MM.1S (cell line): ENCODE measurements around the gene C1orf185.

ENCODE experiments used
- DNase-seq: peaks from one replicate; pipeline ENCODE4 v3.0.0-alpha.2; 2015
- H2AFZ ChIP-seq: fragments of 300-600 bp; sonication (generic); 2 replicates; pipeline ENCODE4 v1.6.0; 2016; ENCODE audit warnings: antibody characterized with exemption, low read length
- H3F3A ChIP-seq: fragments of 300-600 bp; sonication (generic); 2 replicates; pipeline ENCODE4 v1.6.1; 2016; ENCODE audit warnings: mild to moderate bottlenecking, antibody characterized with exemption, low read length, moderate library complexity, mixed read lengths; ENCODE audit not compliant: insufficient read depth
- H3K27ac ChIP-seq: fragments of 300-600 bp; sonication (generic); 2 replicates; pipeline ENCODE4 v1.5.1; 2016; ENCODE audit warnings: mild to moderate bottlenecking, low read length
- H3K27me3 ChIP-seq: fragments of 300-600 bp; sonication (generic); replicated peaks from 2 replicates; pipeline ENCODE4 v1.6.0; 2016; ENCODE audit warnings: low read length; ENCODE audit not compliant: insufficient read depth
- H3K36me3 ChIP-seq: fragments of 300-600 bp; sonication (generic); replicated peaks from 2 replicates; pipeline ENCODE4 v1.6.1; 2016; ENCODE audit warnings: mild to moderate bottlenecking, low read length, mixed read lengths; ENCODE audit not compliant: insufficient read depth
- H3K4me1 ChIP-seq: fragments of 300-600 bp; sonication (generic); 2 replicates; pipeline ENCODE4 v1.6.1; 2016; ENCODE audit warnings: low read length, mixed read lengths
- H3K4me2 ChIP-seq: fragments of 300-600 bp; sonication (generic); 2 replicates; pipeline ENCODE4 v1.6.0; 2016; ENCODE audit warnings: low read depth, low read length
- H3K4me3 ChIP-seq: fragments of 300-600 bp; sonication (generic); 2 replicates; pipeline ENCODE4 v1.5.1; 2016; ENCODE audit warnings: low read length, mixed read lengths
- H3K79me2 ChIP-seq: fragments of 300-600 bp; sonication (generic); 2 replicates; pipeline ENCODE4 v1.6.1; 2016; ENCODE audit warnings: mixed run types, low read length, mixed read lengths
- H3K9ac ChIP-seq: fragments of 300-600 bp; sonication (generic); 2 replicates; pipeline ENCODE4 v1.6.1; 2016; ENCODE audit warnings: low read length, mixed read lengths
- H3K9me2 ChIP-seq: fragments of 300-600 bp; sonication (generic); replicated peaks from 2 replicates; pipeline ENCODE4 v1.6.1; 2016; ENCODE audit warnings: mild to moderate bottlenecking, low read length, mixed read lengths; ENCODE audit not compliant: insufficient read depth
- H3K9me3 ChIP-seq: fragments of 300-600 bp; sonication (generic); replicated peaks from 2 replicates; pipeline ENCODE4 v1.6.1; 2016; ENCODE audit warnings: mild to moderate bottlenecking, low read length, mixed read lengths; ENCODE audit not compliant: insufficient read depth
- H4K20me1 ChIP-seq: fragments of 300-600 bp; sonication (generic); 2 replicates; pipeline ENCODE4 v1.6.1; 2016; ENCODE audit warnings: mild to moderate bottlenecking, low read length, moderate library complexity, mixed read lengths; ENCODE audit not compliant: insufficient read depth
- EZH2 ChIP-seq: fragments of 300-600 bp; sonication (generic); optimal IDR thresholded peaks from 2 replicates; pipeline ENCODE3; 2017; ENCODE audit warnings: low read depth, mild to moderate bottlenecking, antibody characterized with exemption, low read length, mixed read lengths
- EZH2phosphoT487 ChIP-seq: fragments of 300-600 bp; sonication (generic); IDR thresholded peaks from 2 replicates; pipeline ENCODE4 v1.6.1; 2018; ENCODE audit warnings: antibody characterized with exemption, low read length
- TF ChIP-seq, protein P1 (sequence below): fragments of 300-600 bp; sonication (generic); IDR thresholded peaks from 2 replicates; pipeline ENCODE4 v1.5.1; 2016; ENCODE audit warnings: antibody characterized with exemption, low read length, mixed read lengths

C1orf185 gene

GRCh38 chr1:51093581-51093980 is 8.4 kb upstream of the C1orf185 start:
- Histone ChIP-seq H3F3A (no peaks in the 10 kb centered on the region), H3K9ac (no peak overlapping the region), H4K20me1 (no peaks in the 10 kb centered on the region), H3K36me3 (no peaks in the 10 kb centered on the region), H3K4me3 (no peak overlapping the region), H2AFZ (0 out of 2 replicates have a peak overlapping the region, but pooled peaks have one; percentile 1), H3K9me2 (no peaks in the 10 kb centered on the region), H3K4me2 (no peak overlapping the region), H3K79me2 (no peaks in the 10 kb centered on the region), H3K4me1 (no peaks in the 10 kb centered on the region), H3K27ac (no peak overlapping the region), H3K27me3 (no peaks in the 10 kb centered on the region), H3K9me3 (no peaks in the 10 kb centered on the region)
- DNase-seq, result no peak
- no peak for TF ChIP-seq EZH2phosphoT487
- TF ChIP-seq, protein P1, sequence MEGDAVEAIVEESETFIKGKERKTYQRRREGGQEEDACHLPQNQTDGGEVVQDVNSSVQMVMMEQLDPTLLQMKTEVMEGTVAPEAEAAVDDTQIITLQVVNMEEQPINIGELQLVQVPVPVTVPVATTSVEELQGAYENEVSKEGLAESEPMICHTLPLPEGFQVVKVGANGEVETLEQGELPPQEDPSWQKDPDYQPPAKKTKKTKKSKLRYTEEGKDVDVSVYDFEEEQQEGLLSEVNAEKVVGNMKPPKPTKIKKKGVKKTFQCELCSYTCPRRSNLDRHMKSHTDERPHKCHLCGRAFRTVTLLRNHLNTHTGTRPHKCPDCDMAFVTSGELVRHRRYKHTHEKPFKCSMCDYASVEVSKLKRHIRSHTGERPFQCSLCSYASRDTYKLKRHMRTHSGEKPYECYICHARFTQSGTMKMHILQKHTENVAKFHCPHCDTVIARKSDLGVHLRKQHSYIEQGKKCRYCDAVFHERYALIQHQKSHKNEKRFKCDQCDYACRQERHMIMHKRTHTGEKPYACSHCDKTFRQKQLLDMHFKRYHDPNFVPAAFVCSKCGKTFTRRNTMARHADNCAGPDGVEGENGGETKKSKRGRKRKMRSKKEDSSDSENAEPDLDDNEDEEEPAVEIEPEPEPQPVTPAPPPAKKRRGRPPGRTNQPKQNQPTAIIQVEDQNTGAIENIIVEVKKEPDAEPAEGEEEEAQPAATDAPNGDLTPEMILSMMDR, result no peak
- no peak for TF ChIP-seq EZH2

- peaks cover 12% of the 10 kb centered on the region for H3K4me1 ChIP-seq
- TF ChIP-seq EZH2phosphoT487 (no peak), EZH2 (no peak)
- TF ChIP-seq, protein P1, result no peak
- no peaks in the 10 kb centered on the region for H3K36me3 ChIP-seq
- H2AFZ ChIP-seq, result no peak overlapping the region
- no peak overlapping the region for H3K4me3 ChIP-seq
- H3K27ac ChIP-seq, result no peak overlapping the region
- no peaks in the 10 kb centered on the region for H3K9me2 ChIP-seq
- H3K9me3 ChIP-seq, result no peaks in the 10 kb centered on the region
- H3F3A ChIP-seq, result peaks cover 5% of the 10 kb centered on the region
- no peak overlapping the region for H3K9ac ChIP-seq
- no peak for DNase-seq
- no peak overlapping the region for H3K4me2 ChIP-seq
- H4K20me1 ChIP-seq, result no peaks in the 10 kb centered on the region
- no peaks in the 10 kb centered on the region for H3K27me3 ChIP-seq
- no peaks in the 10 kb centered on the region for H3K79me2 ChIP-seq
Observed at GRCh38 chr1:51097171-51097570, 4.9 kb upstream of the C1orf185 start.

GRCh38 chr1:51100264-51100880 is 1.7 kb upstream of the C1orf185 start:
- Histone ChIP-seq H3K27me3 (no peaks in the 10 kb centered on the region), H3K36me3 (no peaks in the 10 kb centered on the region), H3K4me2 (peak overlapping the region; percentile 58; the same call in 1 of the 2 replicates), H2AFZ (peak overlapping the region; percentile 60), H3K9me3 (no peaks in the 10 kb centered on the region), H3F3A (peaks cover 5% of the 10 kb centered on the region), H4K20me1 (no peaks in the 10 kb centered on the region), H3K4me3 (peak overlapping the region; percentile 30; the same call in 1 of the 2 replicates), H3K4me1 (peaks cover 12% of the 10 kb centered on the region), H3K9me2 (no peaks in the 10 kb centered on the region), H3K27ac (peak overlapping the region; percentile 77; the same call in 1 of the 2 replicates), H3K79me2 (no peaks in the 10 kb centered on the region), H3K9ac (no peak overlapping the region)
- DNase-seq, result peak; percentile 83
- TF ChIP-seq EZH2 (no peak), EZH2phosphoT487 (no peak)
- TF ChIP-seq, protein P1, result no peak
